NOMO-1 treated with DMSO at 0.1 percent for 48 hours (cell line): ENCODE results near the gene MORN5.
A peak's percentile ranks its signal among the peaks of the same experiment; 100 is the strongest.

Experiments used
- DNase-seq: peaks from one replicate; lab custom pipeline; 2025; ENCODE audit not compliant: unreplicated experiment; lab: John Stamatoyannopoulos, UW

Gene MORN5

GRCh38 chr9:122143296-122143695 is 16.4 kb upstream of the MORN5 start:
- DNase-seq: no peak

- peak; percentile 52 for DNase-seq
Observed at GRCh38 chr9:122143876-122144405, 15.8 kb upstream of the MORN5 start.

GRCh38 chr9:122144836-122145591 is 14.7 kb upstream of the MORN5 start:
- DNase-seq: no peak

- no peak for DNase-seq
Observed at GRCh38 chr9:122145592-122145863, 14.2 kb upstream of the MORN5 start.

GRCh38 chr9:122151267-122151828 is 8.4 kb upstream of the MORN5 start:
- no peak for DNase-seq

- no peak for DNase-seq
Observed at GRCh38 chr9:122155796-122156195, 3.9 kb upstream of the MORN5 start.

GRCh38 chr9:122158202-122158601 is 1.5 kb upstream of the MORN5 start:
- DNase-seq: peak; percentile 22

- no peak for DNase-seq
Observed at GRCh38 chr9:122159925-122160246, 178 bp downstream of the MORN5 start.

- no peak for DNase-seq
Observed at GRCh38 chr9:122162415-122162814, 2.7 kb downstream of the MORN5 start.

- DNase-seq: no peak
Observed at GRCh38 chr9:122164286-122164685, 4.6 kb downstream of the MORN5 start.

GRCh38 chr9:122168356-122168755 is 8.6 kb downstream of the MORN5 start:
- no peak for DNase-seq

GRCh38 chr9:122172131-122172530 is 12.4 kb downstream of the MORN5 start:
- DNase-seq: no peak

GRCh38 chr9:122173670-122174069 is 14.0 kb downstream of the MORN5 start:
- no peak for DNase-seq

GRCh38 chr9:122176916-122177315 is 17.2 kb downstream of the MORN5 start:
- no peak for DNase-seq

- DNase-seq: no peak
Observed at GRCh38 chr9:122179054-122179689, 19.5 kb downstream of the MORN5 start.

- no peak for DNase-seq
Observed at GRCh38 chr9:122179690-122180074, 20.0 kb downstream of the MORN5 start.

GRCh38 chr9:122180633-122181032 is 20.9 kb downstream of the MORN5 start:
- no peak for DNase-seq

- DNase-seq: no peak
Observed at GRCh38 chr9:122183501-122183900, 23.8 kb downstream of the MORN5 start.

- DNase-seq: no peak
Observed at GRCh38 chr9:122184551-122184950, 24.8 kb downstream of the MORN5 start.

- no peak for DNase-seq
Observed at GRCh38 chr9:122186301-122186700, 26.6 kb downstream of the MORN5 start.

- no peak for DNase-seq
Observed at GRCh38 chr9:122186777-122187470, 27.2 kb downstream of the MORN5 start.

- DNase-seq: no peak
Observed at GRCh38 chr9:122188369-122188768, 28.7 kb downstream of the MORN5 start.
